Right lobe of liver (tissue), 6 donors: ENCODE measurements around the gene AIFM3. TPM values are rescaled to one million over a fixed set of nuclear protein-coding genes. Genes with fewer than 3 reads are reported as not detected.

ENCODE experiments used
- ATAC-seq, 4 donors: fragments of 200-7000 bp; cut with Tn5 transposase; one replicate each; pipeline ENCODE4 v1.9.1; 2020; ENCODE audit warnings: mild to moderate bottlenecking in 4 of 4, moderate library complexity in 4 of 4
- DNase-seq, 3 donors: peaks; one replicate each; pipeline ENCODE4 v3.0.0-alpha.2; 2020
- H3K27ac ChIP-seq, 3 donors: fragments of 200-600 bp; one replicate each; pipeline ENCODE4 v1.8.0; 2022
- H3K27me3 ChIP-seq, 2 donors: fragments of 200-600 bp; one replicate each; pipeline ENCODE4 v1.8.0; 2022
- H3K36me3 ChIP-seq, 4 donors: fragments of 200-600 bp; sonication (generic) in 1 of 4; one replicate each; pipeline versions ENCODE4 v1.5.1 to v1.8.0; 2017 to 2022; ENCODE audit warnings: control low read depth in 1 of 4
- H3K4me1 ChIP-seq, 4 donors: fragments of 200-600 bp; sonication (generic) in 1 of 4; one replicate each; pipeline versions ENCODE4 v1.5.1 to v1.8.0; 2017 to 2022; ENCODE audit warnings: control low read depth in 1 of 4
- H3K4me3 ChIP-seq, 3 donors: fragments of 200-600 bp; one replicate each; pipeline ENCODE4 v1.8.0; 2022
- H3K9me3 ChIP-seq, 4 donors: fragments of 200-600 bp; sonication (generic) in 1 of 4; one replicate each; pipeline versions ENCODE4 v1.5.1 to v1.8.0; 2017 to 2022; ENCODE audit warnings: control low read depth in 1 of 4
- CTCF ChIP-seq, 4 donors: fragments of 200-600 bp in 3 of 4; fragments of 450-650 bp in 1 of 4; IDR thresholded peaks; one replicate each; pipeline versions ENCODE4 v1.5.1 to v1.8.0; 2016 to 2022; ENCODE audit warnings: antibody characterized with exemption in 4 of 4, mild to moderate bottlenecking in 2 of 4
- POLR2A ChIP-seq: fragments of 450-650 bp; IDR thresholded peaks from one replicate; pipeline ENCODE4 v1.6.1; 2017; ENCODE audit warnings: antibody characterized with exemption, mild to moderate bottlenecking
- WGBS: methylation state at CpG from one replicate; pipeline ENCODE4 v1.1.6; 2018; ENCODE audit warnings: low coverage, low lambda C conversion rate; ENCODE audit not compliant: insufficient coverage; ENCODE audit errors: missing lambda C conversion rate; 5-methylcytosine and 5-hydroxymethylcytosine counted together
- intact Hi-C, 2 donors: fragments of 100-400 bp; cut with DNase I; formaldehyde crosslinking; loops; one replicate each; pipeline versions ENCODE4 v1.11.2 to v1.14.1; 2022
- long read RNA-seq: library from polyadenylated mRNA; unstranded; transcript quantifications from one replicate; pipeline ENCODE4 v2.0.0, GENCODE V29; 2019
- total RNA-seq, 6 experiments: library from RNA; depleted of rRNA in 2 of 6; stranded (reverse); fragments of >200 nt in 2 of 6; fragmentation: NEBNext Ultra II Directional in 3 of 6; extraction: Animal tissue kit (Norgen Biotek cat#: 25700) in 3 of 6; gene quantifications; one replicate each; pipeline versions ENCODE4 v1.1.0 to v1.2.4, GENCODE V29; 2016 to 2023
- donor health status: DM: no; HTN: yes; CAD: no.
- donor health status: DM: no; HTN: no; CAD: no.
- donor health status: DM: no; HTN: no; CAD: no.
- donor health status: DM: no; HTN: yes; CAD: no.
- donor health status: DM: no; HTN: yes; CAD: no.

AIFM3 gene
- total RNA-seq = 1 to 10 TPM in 3 of 6 experiments, under 1 TPM in 3; 0.37 to 1.4 (median 1.0) TPM
- long read RNA-seq, partial matches to known transcripts = 1 of 1 reads
- long read RNA-seq, other reads (novel, unspliced or antisense) = 0 of 1 reads

GRCh38 chr22:20966883-20967696 lies at the start of gene AIFM3:
Gene AIFM3 (plus strand): TSS chr22:20967255. CDS start chr22:20967945, 690 bp downstream.
- ATAC-seq (no peak), DNase-seq (no peak)
- Histone ChIP-seq H3K36me3 (no peaks in the 10 kb centered on the region), H3K4me3 (no peak within 1 kb of the TSS), H3K4me1 (peaks cover 0 to 5% (median 0%) of the 10 kb centered on the region in 4 donors), H3K27me3 (no peaks in the 10 kb centered on the region), H3K27ac (no peak within 1 kb of the TSS), H3K9me3 (no peaks in the 10 kb centered on the region)
- no peak for TF ChIP-seq CTCF (IDR thresholded peaks at IDR 0.05)
- TF ChIP-seq POLR2A = no peak
- intact Hi-C loops = no loop called here
- 79% methylated on average over 10 of the region's 22 CpGs for WGBS

GRCh38 chr22:20918663-20919218 lies 48.3 kb upstream of the AIFM3 start:
- intact Hi-C loops = no loop called here
- H3K27ac ChIP-seq = peak overlapping the region; percentile 94 to 99 (median 95)
- no peaks in the 10 kb centered on the region for H3K9me3 ChIP-seq
- TF ChIP-seq CTCF (IDR thresholded peaks at IDR 0.05) (no peak), POLR2A (no peak)
- H3K4me1 ChIP-seq = peaks cover 0 to 43% (median 10%) of the 10 kb centered on the region in 4 donors
- WGBS = 0% methylated on average over 13 of the region's 19 CpGs
- DNase-seq (peak in 2 of 3 donors; percentile 24 to 66), ATAC-seq (peak in 3 of 4 donors; percentile 9 to 21 (median 10))
- peak overlapping the region; percentile 79 to 99 (median 93) for H3K4me3 ChIP-seq
- H3K36me3 ChIP-seq = no peaks in the 10 kb centered on the region
- no peaks in the 10 kb centered on the region for H3K27me3 ChIP-seq

GRCh38 chr22:20919718-20920117 lies 47.3 kb upstream of the AIFM3 start:
- ATAC-seq = no peak
- Histone ChIP-seq H3K27me3 (no peaks in the 10 kb centered on the region), H3K27ac (peak overlapping the region in 1 of 3 donors; percentile 99), H3K9me3 (no peaks in the 10 kb centered on the region), H3K4me1 (peaks cover 0 to 43% (median 10%) of the 10 kb centered on the region in 4 donors), H3K4me3 (peak overlapping the region; percentile 79 to 99 (median 93)), H3K36me3 (no peaks in the 10 kb centered on the region)
- no peak for DNase-seq
- 2% methylated on average over 4 of the region's 4 CpGs for WGBS
- TF ChIP-seq POLR2A = no peak
- no peak for TF ChIP-seq CTCF (IDR thresholded peaks at IDR 0.05)
- intact Hi-C loops = no loop called here

- Histone ChIP-seq H3K27ac (peak overlapping the region in 1 of 3 donors; percentile 99), H3K27me3 (no peaks in the 10 kb centered on the region), H3K36me3 (no peaks in the 10 kb centered on the region), H3K4me1 (peaks cover 0 to 51% (median 10%) of the 10 kb centered on the region in 4 donors), H3K9me3 (no peaks in the 10 kb centered on the region), H3K4me3 (peak overlapping the region in 2 of 3 donors; percentile 93 to 99)
- ATAC-seq = no peak
- intact Hi-C loops = no loop called here
- WGBS = 29% methylated on average over 3 of the region's 3 CpGs
- no peak for DNase-seq
- no peak for TF ChIP-seq CTCF (IDR thresholded peaks at IDR 0.05)
- TF ChIP-seq POLR2A = no peak
Measured at GRCh38 chr22:20920881-20921203, 46.2 kb upstream of the AIFM3 start.
